H9 (cell line): Measurements from ENCODE around the gene ANAPC2. TPM values are rescaled to one million over a fixed set of nuclear protein-coding genes. Genes with fewer than 3 reads are reported as not detected.
A peak's percentile ranks its signal among the peaks of the same experiment; 100 is the strongest.

Experiments used
- DNase-seq: peaks from one replicate; pipeline ENCODE4 v3.0.0-alpha.2; 2017
- H2AFZ ChIP-seq: one replicate; pipeline ENCODE4 v1.6.1; 2013; ENCODE audit warnings: mild to moderate bottlenecking, low read length, control low read depth, moderate library complexity
- H2AK5ac ChIP-seq: 2 replicates; pipeline ENCODE4 v1.6.1; 2013; ENCODE audit warnings: low read length, control low read depth, mixed read lengths; ENCODE audit not compliant: insufficient read length
- H2BK120ac ChIP-seq: one replicate; pipeline ENCODE4 v1.6.1; 2013; ENCODE audit warnings: low read depth, mild to moderate bottlenecking, low read length, control low read depth, inconsistent platforms; ENCODE audit not compliant: poor library complexity, severe bottlenecking
- H2BK12ac ChIP-seq: 2 replicates; pipeline ENCODE4 v1.6.1; 2013; ENCODE audit warnings: low read length, control low read depth, mixed read lengths, low read depth; ENCODE audit not compliant: insufficient read length
- H2BK15ac ChIP-seq: 2 replicates; pipeline ENCODE4 v1.6.1; 2013; ENCODE audit warnings: low read depth, low read length, control low read depth
- H2BK20ac ChIP-seq: one replicate; pipeline ENCODE4 v1.6.1; 2013; ENCODE audit warnings: low read depth, mild to moderate bottlenecking, low read length, control low read depth, inconsistent platforms; ENCODE audit not compliant: poor library complexity, severe bottlenecking
- H2BK5ac ChIP-seq: 2 replicates; pipeline ENCODE4 v1.6.1; 2013; ENCODE audit warnings: low read length, control low read depth, mixed read lengths; ENCODE audit not compliant: insufficient read length
- H3K14ac ChIP-seq: 2 replicates; pipeline ENCODE4 v1.6.1; 2013; ENCODE audit warnings: low read length, control low read depth; ENCODE audit not compliant: insufficient read depth
- H3K18ac ChIP-seq: 2 replicates; pipeline ENCODE4 v1.6.1; 2013; ENCODE audit warnings: low read depth, mild to moderate bottlenecking, mixed read lengths, low read length, control low read depth; ENCODE audit not compliant: insufficient read length
- H3K23ac ChIP-seq: 2 replicates; pipeline ENCODE4 v1.6.1; 2013; ENCODE audit warnings: low read length, control low read depth, mixed read lengths, low read depth; ENCODE audit not compliant: insufficient read length
- H3K23me2 ChIP-seq: 2 replicates; pipeline ENCODE4 v1.6.1; 2013; ENCODE audit warnings: low read depth, mild to moderate bottlenecking, mixed read lengths, low read length, control low read depth; ENCODE audit not compliant: insufficient read length, poor library complexity, severe bottlenecking
- H3K27ac ChIP-seq: 2 replicates; pipeline ENCODE4 v1.5.1; 2013; ENCODE audit warnings: low read length, control low read depth, mixed read lengths, low read depth; ENCODE audit not compliant: insufficient read length
- H3K27me3 ChIP-seq: 2 replicates; pipeline ENCODE4 v1.6.1; 2013; ENCODE audit warnings: low read length, control low read depth, inconsistent platforms; ENCODE audit not compliant: insufficient read depth
- H3K4ac ChIP-seq: 2 replicates; pipeline ENCODE4 v1.6.1; 2013; ENCODE audit warnings: low read depth, mild to moderate bottlenecking, control low read depth, inconsistent platforms, low read length, moderate library complexity
- H3K4me1 ChIP-seq: 2 replicates; pipeline ENCODE4 v1.6.1; 2013; ENCODE audit warnings: low read length, control low read depth, inconsistent platforms; ENCODE audit not compliant: insufficient read depth
- H3K4me2 ChIP-seq: 2 replicates; pipeline ENCODE4 v1.6.1; 2013; ENCODE audit warnings: low read length, control low read depth, mixed read lengths; ENCODE audit not compliant: insufficient read length, insufficient read depth
- H3K56ac ChIP-seq: 2 replicates; pipeline ENCODE4 v1.6.1; 2013; ENCODE audit warnings: low read depth, mild to moderate bottlenecking, mixed read lengths, low read length, control low read depth; ENCODE audit not compliant: insufficient read length
- H3K79me1 ChIP-seq: 2 replicates; pipeline ENCODE4 v1.6.1; 2013; ENCODE audit warnings: low read depth, mild to moderate bottlenecking, moderate library complexity, low read length, control low read depth, inconsistent platforms; ENCODE audit not compliant: insufficient read depth, poor library complexity, severe bottlenecking
- H3K79me2 ChIP-seq: 2 replicates; pipeline ENCODE4 v1.6.1; 2013; ENCODE audit warnings: low read length, control low read depth, inconsistent platforms; ENCODE audit not compliant: insufficient read depth
- H3K9ac ChIP-seq: 2 replicates; pipeline ENCODE4 v1.6.1; 2013; ENCODE audit warnings: low read length, control low read depth, mixed read lengths; ENCODE audit not compliant: insufficient read length; ENCODE audit errors: extremely low read depth
- H3K9me3 ChIP-seq: one replicate; pipeline ENCODE4 v1.6.1; 2013; ENCODE audit warnings: low read depth, low read length, inconsistent platforms; ENCODE audit not compliant: control insufficient read depth
- H3T11ph ChIP-seq: one replicate; pipeline ENCODE4 v1.6.1; 2013; ENCODE audit warnings: mild to moderate bottlenecking, low read length, control low read depth, inconsistent platforms
- H4K20me1 ChIP-seq: one replicate; pipeline ENCODE4 v1.6.1; 2013; ENCODE audit not compliant: control insufficient read depth, insufficient read length, insufficient read depth
- H4K5ac ChIP-seq: 2 replicates; pipeline ENCODE4 v1.6.1; 2013; ENCODE audit warnings: low read depth, mild to moderate bottlenecking, mixed read lengths, low read length, control low read depth; ENCODE audit not compliant: insufficient read length
- H4K8ac ChIP-seq: replicated peaks from 2 replicates; pipeline ENCODE4 v1.6.1; 2013; ENCODE audit warnings: low read length, control low read depth, mixed read lengths, low read depth; ENCODE audit not compliant: insufficient read length
- H4K91ac ChIP-seq: 2 replicates; pipeline ENCODE4 v1.6.1; 2013; ENCODE audit warnings: low read depth, mild to moderate bottlenecking, moderate library complexity, mixed read lengths, low read length, control low read depth; ENCODE audit not compliant: insufficient read length
- H3K27ac Mint-ChIP-seq, 3 experiments: 2 replicates in 2 of 3; 3 replicates in 1 of 3; pipeline ENCODE4 v1.8.0; 2020 to 2021; ENCODE audit warnings: mixed read lengths in 3 of 3, mild to moderate bottlenecking in 1 of 3, moderate library complexity in 1 of 3
- H3K27me3 Mint-ChIP-seq: 2 replicates; pipeline ENCODE4 v1.8.0; 2021; ENCODE audit warnings: low read depth, mild to moderate bottlenecking, moderate library complexity, mixed read lengths
- H3K36me3 Mint-ChIP-seq, 3 experiments: 2 replicates in 2 of 3; 3 replicates in 1 of 3; pipeline ENCODE4 v1.8.0; 2020 to 2021; ENCODE audit warnings: low read depth in 3 of 3, mixed read lengths in 3 of 3; ENCODE audit not compliant: insufficient read depth in 1 of 3
- H3K4me1 Mint-ChIP-seq, 2 experiments: 2 replicates each; pipeline ENCODE4 v1.8.0; 2020; ENCODE audit warnings: mixed read lengths in 2 of 2
- H3K4me3 Mint-ChIP-seq, 2 experiments: 2 replicates in 1 of 2; 3 replicates in 1 of 2; pipeline ENCODE4 v1.8.0; 2020 to 2021; ENCODE audit warnings: mild to moderate bottlenecking in 2 of 2, mixed read lengths in 2 of 2, moderate library complexity in 1 of 2
- H3K9me3 Mint-ChIP-seq, 2 experiments: 2 replicates in 1 of 2; 3 replicates in 1 of 2; pipeline ENCODE4 v1.8.0; 2020; ENCODE audit warnings: mild to moderate bottlenecking in 2 of 2, mixed read lengths in 2 of 2, moderate library complexity in 1 of 2
- WGBS: extraction: QIAGEN DNeasy Blood & Tissue Kit; methylation state at CpG from one replicate; pipeline ENCODE4 v1.1.7; 2013; ENCODE audit warnings: missing lambda C conversion rate, low lambda C conversion rate, mixed read lengths; ENCODE audit not compliant: insufficient read length; ENCODE audit errors: extremely low coverage; 5-methylcytosine and 5-hydroxymethylcytosine counted together
- total RNA-seq: library from RNA; stranded (reverse); gene quantifications from 2 replicates; pipeline ENCODE4 v1.2.1, GENCODE V29; 2021
- TF ChIP-seq, protein P1 (sequence below): fragments of 200-600 bp; sonication (generic); conservative IDR thresholded peaks from 3 replicates; pipeline ENCODE4 v1.8.0; 2021; ENCODE audit warnings: antibody characterized with exemption, mild to moderate bottlenecking

The ANAPC2 gene
- total RNA-seq, 1 experiment from 2014 or later = 54.8 TPM

DNA sequence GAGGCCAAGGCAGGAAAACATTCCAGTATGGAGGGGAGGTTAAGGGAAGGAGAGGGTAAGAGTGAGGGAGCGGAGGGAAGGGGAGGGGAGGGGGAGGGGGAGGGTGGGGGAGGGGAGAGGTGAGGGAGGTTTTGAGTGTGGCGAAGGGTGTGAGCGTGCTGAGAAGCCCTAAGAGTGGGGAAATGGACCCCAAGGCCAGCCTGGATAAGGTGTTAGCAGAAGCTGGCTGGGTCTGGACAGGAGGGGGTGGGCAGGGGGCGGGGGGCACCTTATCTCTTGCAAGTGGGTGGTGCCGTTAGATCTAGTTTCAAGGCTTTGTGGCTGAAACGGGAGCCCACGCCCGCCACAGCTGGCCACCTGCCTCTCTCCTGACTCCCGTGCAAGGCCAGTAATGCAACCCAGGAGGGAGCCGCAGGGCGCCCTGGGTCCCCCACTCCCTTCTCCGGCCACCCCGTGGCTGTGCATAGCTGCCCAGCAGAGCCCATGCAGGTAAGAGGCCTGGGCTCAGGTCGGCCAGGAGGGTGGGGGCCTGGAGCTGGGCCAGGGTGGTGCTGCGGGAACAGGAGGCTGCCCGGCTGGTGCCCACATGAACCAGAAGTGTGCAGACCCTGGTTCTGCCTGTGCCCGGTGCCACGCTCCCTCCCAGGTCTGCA lies 39.6 kb upstream of the ANAPC2 start:
- TF ChIP-seq, protein P1, sequence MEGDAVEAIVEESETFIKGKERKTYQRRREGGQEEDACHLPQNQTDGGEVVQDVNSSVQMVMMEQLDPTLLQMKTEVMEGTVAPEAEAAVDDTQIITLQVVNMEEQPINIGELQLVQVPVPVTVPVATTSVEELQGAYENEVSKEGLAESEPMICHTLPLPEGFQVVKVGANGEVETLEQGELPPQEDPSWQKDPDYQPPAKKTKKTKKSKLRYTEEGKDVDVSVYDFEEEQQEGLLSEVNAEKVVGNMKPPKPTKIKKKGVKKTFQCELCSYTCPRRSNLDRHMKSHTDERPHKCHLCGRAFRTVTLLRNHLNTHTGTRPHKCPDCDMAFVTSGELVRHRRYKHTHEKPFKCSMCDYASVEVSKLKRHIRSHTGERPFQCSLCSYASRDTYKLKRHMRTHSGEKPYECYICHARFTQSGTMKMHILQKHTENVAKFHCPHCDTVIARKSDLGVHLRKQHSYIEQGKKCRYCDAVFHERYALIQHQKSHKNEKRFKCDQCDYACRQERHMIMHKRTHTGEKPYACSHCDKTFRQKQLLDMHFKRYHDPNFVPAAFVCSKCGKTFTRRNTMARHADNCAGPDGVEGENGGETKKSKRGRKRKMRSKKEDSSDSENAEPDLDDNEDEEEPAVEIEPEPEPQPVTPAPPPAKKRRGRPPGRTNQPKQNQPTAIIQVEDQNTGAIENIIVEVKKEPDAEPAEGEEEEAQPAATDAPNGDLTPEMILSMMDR = no peak
- Histone ChIP-seq H3K4me1 (no peaks in the 10 kb centered on the region), H3K9me3 (no peaks in the 10 kb centered on the region), H3K4ac (no peak overlapping the region), H3K14ac (no peak overlapping the region), H2AK5ac (no peak overlapping the region), H3K27ac (no peak overlapping the region), H4K5ac (no peak overlapping the region), H3K27me3 (no peaks in the 10 kb centered on the region), H4K8ac (no peak overlapping the region), H3T11ph (no peak overlapping the region), H2BK120ac (no peak overlapping the region), H3K4me2 (peak overlapping the region; percentile 27), H3K79me1 (no peaks in the 10 kb centered on the region), H3K23me2 (peaks cover 10% of the 10 kb centered on the region), H2BK12ac (no peak overlapping the region), H3K18ac (no peak overlapping the region), H3K79me2 (no peaks in the 10 kb centered on the region), H3K23ac (no peak overlapping the region), H2BK15ac (no peak overlapping the region), H3K56ac (no peak overlapping the region), H4K20me1 (no peaks in the 10 kb centered on the region), H3K9ac (no peak overlapping the region), H2BK5ac (no peak overlapping the region), H2BK20ac (no peak overlapping the region), H2AFZ (no peak overlapping the region), H4K91ac (no peak overlapping the region)
- no peaks in the 10 kb centered on the region for H3K36me3 Mint-ChIP-seq
- no peaks in the 10 kb centered on the region; the same call in 1 of the 2 replicates for H3K27me3 Mint-ChIP-seq
- no peaks in the 10 kb centered on the region for H3K9me3 Mint-ChIP-seq
- WGBS = no CpG with 5 or more reads among the region's 18 CpGs
- H3K4me1 Mint-ChIP-seq = peaks cover 2 to 3% of the 10 kb centered on the region in 2 experiments
- no peak overlapping the region for H3K27ac Mint-ChIP-seq
- H3K4me3 Mint-ChIP-seq = peak overlapping the region in 1 of 2 experiments; percentile 73; a peak in 2 of 5 replicates
- DNase-seq = no peak
